GM20000 (cell line): ENCODE results near the gene MIGA1.

ENCODE experiments used
- DNase-seq: peaks from one replicate; pipeline ENCODE4 v3.0.0; 2012; ENCODE audit warnings: low spot score
- TF ChIP-seq, protein P1 (sequence below): IDR thresholded peaks from 2 replicates; pipeline ENCODE4 v1.5.1; 2012; ENCODE audit warnings: mild to moderate bottlenecking, control low read depth; ENCODE audit errors: extremely low read depth, missing control alignments

The MIGA1 gene

GRCh38 chr1:77756052-77756754 lies 23.2 kb upstream of the MIGA1 start:
- TF ChIP-seq, protein P1, sequence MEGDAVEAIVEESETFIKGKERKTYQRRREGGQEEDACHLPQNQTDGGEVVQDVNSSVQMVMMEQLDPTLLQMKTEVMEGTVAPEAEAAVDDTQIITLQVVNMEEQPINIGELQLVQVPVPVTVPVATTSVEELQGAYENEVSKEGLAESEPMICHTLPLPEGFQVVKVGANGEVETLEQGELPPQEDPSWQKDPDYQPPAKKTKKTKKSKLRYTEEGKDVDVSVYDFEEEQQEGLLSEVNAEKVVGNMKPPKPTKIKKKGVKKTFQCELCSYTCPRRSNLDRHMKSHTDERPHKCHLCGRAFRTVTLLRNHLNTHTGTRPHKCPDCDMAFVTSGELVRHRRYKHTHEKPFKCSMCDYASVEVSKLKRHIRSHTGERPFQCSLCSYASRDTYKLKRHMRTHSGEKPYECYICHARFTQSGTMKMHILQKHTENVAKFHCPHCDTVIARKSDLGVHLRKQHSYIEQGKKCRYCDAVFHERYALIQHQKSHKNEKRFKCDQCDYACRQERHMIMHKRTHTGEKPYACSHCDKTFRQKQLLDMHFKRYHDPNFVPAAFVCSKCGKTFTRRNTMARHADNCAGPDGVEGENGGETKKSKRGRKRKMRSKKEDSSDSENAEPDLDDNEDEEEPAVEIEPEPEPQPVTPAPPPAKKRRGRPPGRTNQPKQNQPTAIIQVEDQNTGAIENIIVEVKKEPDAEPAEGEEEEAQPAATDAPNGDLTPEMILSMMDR: no peak
- DNase-seq: no peak

DNA sequence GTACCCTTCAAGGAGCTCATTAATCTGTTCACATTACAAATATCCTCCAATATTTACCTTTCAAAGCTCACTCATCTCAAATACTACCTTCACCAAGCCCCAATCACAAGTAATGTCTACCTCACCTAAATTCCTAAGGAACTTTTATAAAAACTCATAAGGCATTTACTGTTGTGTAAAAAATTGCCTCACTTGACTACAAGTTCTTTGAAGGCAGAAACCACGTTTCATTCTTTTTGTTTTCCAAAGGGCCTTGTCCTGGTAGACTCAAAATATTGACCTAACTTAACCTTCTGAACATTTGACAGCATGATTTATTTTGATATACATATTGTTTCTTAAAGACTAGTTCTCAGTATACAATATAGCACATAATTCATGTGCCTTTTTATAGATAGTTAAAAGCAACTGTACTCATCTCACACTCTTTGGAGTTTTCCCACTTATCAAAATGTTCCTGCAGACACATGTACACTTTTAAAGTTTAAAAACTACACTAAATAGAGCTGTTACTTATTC lies 22.3 kb upstream of the MIGA1 start:
- TF ChIP-seq, protein P1: no peak
- no peak for DNase-seq

GRCh38 chr1:77757603-77758002 lies 21.8 kb upstream of the MIGA1 start:
- no peak for DNase-seq
- TF ChIP-seq, protein P1: no peak

DNA sequence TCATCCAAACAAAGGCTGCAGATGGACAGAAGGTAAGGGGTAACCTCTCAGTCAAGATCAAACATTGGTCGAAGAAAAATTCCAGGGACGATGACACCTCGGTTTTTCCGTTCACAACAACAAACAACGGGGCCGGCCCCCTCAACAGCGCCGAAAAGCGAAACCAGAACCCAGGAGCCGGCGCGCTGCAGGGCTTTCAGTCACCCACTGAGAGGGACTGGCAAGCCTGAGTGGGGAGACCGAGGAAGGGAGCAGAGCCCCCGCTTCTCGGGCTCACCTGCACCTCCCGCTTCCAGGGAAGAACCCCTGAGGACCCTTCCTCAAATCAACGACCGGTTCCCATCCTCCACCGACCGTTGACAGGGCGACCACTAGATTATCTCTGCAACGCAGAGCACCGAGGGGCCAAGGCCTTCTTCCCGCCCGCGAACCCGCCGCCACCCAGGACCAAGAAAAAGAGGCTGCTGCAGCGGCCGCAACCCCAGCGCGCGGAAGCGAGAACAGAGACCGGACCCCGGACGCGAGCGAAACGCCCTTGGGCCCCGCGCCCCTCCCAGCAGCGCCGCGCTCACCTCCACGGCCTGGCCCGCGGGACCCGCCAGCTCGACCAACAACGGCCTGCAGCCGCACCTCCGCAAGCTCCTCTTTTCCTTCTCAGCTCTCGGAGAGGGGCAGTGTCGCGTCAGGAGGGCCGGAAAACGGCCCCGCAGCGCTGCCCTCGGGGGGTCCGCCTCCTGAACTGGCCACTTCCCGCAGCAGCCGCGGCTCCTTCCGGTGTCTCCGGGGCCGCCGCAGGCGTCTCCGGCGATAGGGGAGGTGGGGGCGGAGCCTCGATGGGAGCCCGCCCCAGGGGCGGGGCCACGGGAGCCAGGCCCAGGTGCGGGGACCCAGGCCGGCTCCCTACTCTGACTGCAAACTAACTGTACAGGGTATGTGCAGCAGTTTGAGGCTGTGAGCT lies 20.1 kb upstream of the MIGA1 start, which contains the start of gene USP33:
Gene USP33, minus strand, starts transcription at position 782 of the 958 bp plus-strand sequence. CDS start 18,155 bp downstream, outside the sequence.
- TF ChIP-seq, protein P1: no peak
- DNase-seq: peak; percentile 94

DNA sequence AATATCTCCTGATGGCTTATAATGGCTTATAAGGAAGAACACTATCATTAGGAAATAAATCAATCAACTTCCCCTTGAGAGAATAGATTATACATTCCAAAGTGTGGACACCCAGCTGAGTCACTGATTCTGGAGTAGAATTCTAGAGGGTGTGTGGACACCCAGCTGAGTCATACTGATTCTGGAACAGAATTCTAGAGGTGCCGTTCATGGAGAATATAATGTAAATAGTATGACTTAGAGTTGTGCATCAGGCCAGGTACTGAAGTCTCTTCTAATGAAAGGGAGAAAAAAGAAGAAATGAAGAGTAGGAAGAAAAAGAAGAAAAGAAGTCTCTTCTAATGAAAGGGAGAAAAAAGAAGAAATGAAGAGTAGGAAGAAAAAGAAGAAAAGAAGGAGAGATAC lies 17.4 kb upstream of the MIGA1 start:
- no peak for DNase-seq
- TF ChIP-seq, protein P1: no peak

- TF ChIP-seq, protein P1: no peak
- DNase-seq: no peak
Observed at GRCh38 chr1:77768006-77768405, 11.4 kb upstream of the MIGA1 start.

DNA sequence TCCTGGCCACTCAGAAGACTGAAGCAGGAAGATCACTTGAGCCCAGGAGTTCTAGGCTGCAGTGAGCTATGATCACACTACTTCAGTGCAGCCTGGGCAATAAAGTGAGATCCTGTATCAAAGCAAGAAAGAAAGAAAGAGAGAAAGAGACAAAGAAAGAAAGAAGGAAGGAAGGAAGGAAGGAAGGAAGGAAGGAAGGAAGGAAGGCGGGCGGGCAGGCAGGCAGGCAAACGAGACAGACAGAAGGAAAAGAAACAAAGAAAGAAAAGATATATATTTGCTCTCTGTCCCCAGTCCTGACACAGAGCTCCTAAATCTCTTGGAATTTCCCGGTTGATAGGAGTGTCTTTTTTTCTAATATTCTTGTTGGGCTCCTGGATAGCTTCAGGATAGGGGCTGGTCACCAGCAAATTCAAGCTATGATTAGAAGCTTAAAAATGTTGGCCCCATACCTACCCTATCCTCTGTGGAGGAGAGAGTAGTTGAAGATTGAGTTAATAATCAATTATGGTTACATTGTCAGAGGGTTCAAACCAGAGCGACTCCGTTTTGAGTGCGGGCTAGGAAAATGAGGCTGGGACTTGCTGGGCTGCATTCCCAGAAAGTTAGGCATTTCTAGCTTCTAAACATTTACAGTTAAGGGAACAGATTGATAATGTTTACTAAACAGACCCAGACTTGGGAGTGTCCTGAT lies 3.3 kb upstream of the MIGA1 start:
- no peak for DNase-seq
- TF ChIP-seq, protein P1: no peak
